HCT116 (cell line): ENCODE data around the gene NEUROD2. TPM values are rescaled to one million over a fixed set of nuclear protein-coding genes. Genes with fewer than 3 reads are reported as not detected.

Experiments used
- ATAC-seq: fragments of 200-7000 bp; cut with Tn5 transposase; 2 replicates; pipeline ENCODE4 v1.9.1; 2020; ENCODE audit warnings: mild to moderate bottlenecking, moderate library complexity
- BruUV-seq: library from RNA; stranded (reverse); fragments of 400-500 nt; replicated peaks from 2 replicates; lab custom pipeline; 2021; lab: Mats Ljungman, UMichigan
- CTCF ChIA-PET: fragments of 300-600 bp; sonication (Branson Sonifier 250); formaldehyde crosslinking; loops from one replicate; lab custom pipeline; 2021; ENCODE audit warnings: antibody characterized with exemption; lab: Charles Lee
- POLR2A ChIA-PET: fragments of 300-600, 350-600 bp; sonication (Branson Sonifier 250); formaldehyde crosslinking; loops from one replicate; lab custom pipeline; 2021; ENCODE audit warnings: antibody characterized with exemption; lab: Charles Lee
- RAD21 ChIA-PET, 2 experiments: fragments of 300-600 bp; sonication (Branson Sonifier 250); formaldehyde crosslinking; loops; one replicate each; lab custom pipeline; 2023; ENCODE audit warnings: low total read pairs in 2 of 2; ENCODE audit not compliant: uncharacterized antibody in 2 of 2, unreplicated experiment in 2 of 2, low non-redundant PET in 1 of 2; lab: Charles Lee
- DNase-seq: peaks from one replicate; pipeline ENCODE4 v3.0.0-alpha.2; 2010; ENCODE audit warnings: low read depth, low spot score
- H2AFZ ChIP-seq: fragments of 200-600 bp; shearing (Covaris generic), sonication (generic); 2 replicates; pipeline ENCODE4 v1.6.1; 2017; ENCODE audit warnings: low read depth, mixed run types, mixed read lengths, antibody characterized with exemption, low read length; ENCODE audit not compliant: poor library complexity, severe bottlenecking
- H3K27ac ChIP-seq: 2 replicates; pipeline ENCODE4 v1.5.1; 2012; ENCODE audit warnings: low read depth, low read length
- H3K27me3 ChIP-seq: fragments of 200-600 bp; sonication (generic); 2 replicates; pipeline ENCODE4 v1.6.1; 2016; ENCODE audit warnings: mixed run types, low read length, mixed read lengths; ENCODE audit not compliant: insufficient read depth
- H3K36me3 ChIP-seq, 2 experiments: fragments of 200-500 bp in 1 of 2; fragments of 200-600 bp in 1 of 2; sonication (Bioruptor generic) in 1 of 2; sonication (generic) in 1 of 2; 2 replicates each; pipeline versions ENCODE4 v1.5.1 to v1.6.1; 2014 to 2016; ENCODE audit warnings: low read length in 2 of 2, inconsistent platforms in 1 of 2, mixed read lengths in 1 of 2, mixed run types in 1 of 2; ENCODE audit not compliant: insufficient read depth in 2 of 2, control insufficient read depth in 1 of 2
- H3K4me1 ChIP-seq, 2 experiments: fragments of 200-600 bp in 1 of 2; sonication (generic) in 1 of 2; 2 replicates each; pipeline versions ENCODE4 v1.5.1 to v1.6.1; 2012 to 2017; ENCODE audit warnings: low read length in 2 of 2, inconsistent platforms in 1 of 2, mild to moderate bottlenecking in 1 of 2, mixed read lengths in 1 of 2, mixed run types in 1 of 2, moderate library complexity in 1 of 2; ENCODE audit not compliant: insufficient read depth in 2 of 2, control insufficient read depth in 1 of 2
- H3K4me2 ChIP-seq: fragments of 200-600 bp; sonication (generic); 2 replicates; pipeline ENCODE4 v1.6.1; 2017; ENCODE audit warnings: mixed run types, low read length, mixed read lengths
- H3K4me3 ChIP-seq, 2 experiments: fragments of 200-600 bp in 1 of 2; sonication (generic) in 1 of 2; replicated peaks in 1 of 2; 2 replicates each; pipeline ENCODE4 v1.5.1; 2011 to 2016; ENCODE audit warnings: low read length in 2 of 2, control low read depth in 1 of 2, low read depth in 1 of 2, mild to moderate bottlenecking in 1 of 2, mixed read lengths in 1 of 2, mixed run types in 1 of 2
- H3K79me2 ChIP-seq: fragments of 200-600 bp; sonication (generic); 2 replicates; pipeline ENCODE4 v1.6.1; 2017; ENCODE audit warnings: mild to moderate bottlenecking, mixed run types, low read length, moderate library complexity, mixed read lengths; ENCODE audit not compliant: insufficient read depth
- H3K9ac ChIP-seq: fragments of 200-600 bp; sonication (generic); 2 replicates; pipeline ENCODE4 v1.6.1; 2016; ENCODE audit warnings: low read length, mixed read lengths
- H3K9me2 ChIP-seq: fragments of 200-600 bp; sonication (generic), shearing (Covaris generic); 2 replicates; pipeline ENCODE4 v1.6.1; 2017; ENCODE audit warnings: mixed run types, mild to moderate bottlenecking, moderate library complexity; ENCODE audit not compliant: insufficient read depth
- H3K9me3 ChIP-seq, 2 experiments: fragments of 200-500 bp in 1 of 2; fragments of 200-600 bp in 1 of 2; sonication (Bioruptor generic) in 1 of 2; sonication (generic) in 1 of 2; 2 replicates each; pipeline ENCODE4 v1.6.1; 2014 to 2017; ENCODE audit warnings: low read length in 2 of 2, mixed read lengths in 2 of 2, inconsistent platforms in 1 of 2, low read depth in 1 of 2, mild to moderate bottlenecking in 1 of 2, mixed run types in 1 of 2, moderate library complexity in 1 of 2; ENCODE audit not compliant: control insufficient read depth in 1 of 2, insufficient read depth in 1 of 2
- H4K20me1 ChIP-seq: fragments of 200-600 bp; sonication (generic), shearing (Covaris generic); 2 replicates; pipeline ENCODE4 v1.6.1; 2017; ENCODE audit warnings: mixed run types, mild to moderate bottlenecking, moderate library complexity; ENCODE audit not compliant: insufficient read depth
- CEBPB ChIP-seq: IDR thresholded peaks from 2 replicates; pipeline ENCODE4 v1.6.1; 2012; ENCODE audit warnings: low read depth
- CTCF ChIP-seq, 3 experiments: fragments of 200-600 bp in 1 of 3; sonication (generic) in 1 of 3; IDR thresholded peaks in 2 of 3; conservative IDR thresholded peaks in 1 of 3; 2 replicates each; pipeline ENCODE4 v1.5.1; 2012 to 2017; ENCODE audit warnings: low read depth in 2 of 3, low read length in 2 of 3, antibody characterized with exemption in 1 of 3, borderline replicate concordance in 1 of 3, control low read depth in 1 of 3, mild to moderate bottlenecking in 1 of 3, mixed read lengths in 1 of 3, mixed run types in 1 of 3, moderate library complexity in 1 of 3; ENCODE audit not compliant: insufficient read depth in 1 of 3
- EGR1 ChIP-seq: IDR thresholded peaks from 2 replicates; pipeline ENCODE4 v1.6.1; 2012; ENCODE audit warnings: low read depth
- EZH2 ChIP-seq: fragments of 200-600 bp; sonication (generic); IDR thresholded peaks from 2 replicates; pipeline ENCODE4 v1.6.1; 2017; ENCODE audit warnings: antibody characterized with exemption, mixed run types
- EZH2phosphoT487 ChIP-seq: fragments of 200-600 bp; IDR thresholded peaks from 2 replicates; pipeline ENCODE4 v1.6.1; 2018; ENCODE audit warnings: antibody characterized with exemption, borderline replicate concordance
- FOSL1 ChIP-seq: IDR thresholded peaks from 2 replicates; pipeline ENCODE4 v1.6.1; 2012; ENCODE audit warnings: low read depth
- POLR2A ChIP-seq: IDR thresholded peaks from 2 replicates; pipeline ENCODE4 v1.7.0; 2011; ENCODE audit warnings: borderline replicate concordance; ENCODE audit not compliant: insufficient read depth, insufficient read length; ENCODE audit errors: extremely low read depth
- RAD21 ChIP-seq: IDR thresholded peaks from 2 replicates; pipeline ENCODE4 v1.6.1; 2012; ENCODE audit warnings: low read depth, mild to moderate bottlenecking
- REST ChIP-seq: IDR thresholded peaks from 2 replicates; pipeline ENCODE4 v1.6.1; 2012; ENCODE audit warnings: low read depth
- SP1 ChIP-seq: IDR thresholded peaks from 2 replicates; pipeline ENCODE4 v1.6.1; 2012; ENCODE audit warnings: low read depth
- SRF ChIP-seq: IDR thresholded peaks from 2 replicates; pipeline ENCODE4 v1.6.1; 2012; ENCODE audit warnings: low read depth
- ZFX ChIP-seq: fragments of 450-650 bp; IDR thresholded peaks from 2 replicates; pipeline ENCODE4 v1.6.1; 2017
- intact Hi-C: fragments of 100-400 bp; cut with micrococcal nuclease; formaldehyde crosslinking; loops from 2 replicates; pipeline ENCODE4 v1.10.0; 2022
- total RNA-seq: library from RNA; stranded (reverse); gene quantifications from one replicate; pipeline ENCODE4 v1.2.1, GENCODE V29; 2021; ENCODE audit not compliant: unreplicated experiment

The NEUROD2 gene
- total RNA-seq, 1 experiment from 2014 or later, result not detected

- Histone ChIP-seq H3K27me3 (no peaks in the 10 kb centered on the region), H3K27ac (no peak overlapping the region), H3K79me2 (no peaks in the 10 kb centered on the region), H3K9ac (no peak overlapping the region), H3K4me3 (no peak overlapping the region), H2AFZ (no peak overlapping the region), H3K9me3 (no peaks in the 10 kb centered on the region), H4K20me1 (no peaks in the 10 kb centered on the region), H3K4me2 (no peak overlapping the region), H3K4me1 (peaks cover 4% of the 10 kb centered on the region in 2 experiments; a peak in 2 of 4 replicates), H3K9me2 (no peaks in the 10 kb centered on the region), H3K36me3 (no peaks in the 10 kb centered on the region)
- BruUV-seq, result no TSS peak
- ChIA-PET RAD21 (no interaction called here), CTCF (no interaction called here), POLR2A (no interaction called here)
- ATAC-seq (no peak), DNase-seq (no peak)
- intact Hi-C loops, result no loop called here
- no peak for TF ChIP-seq CEBPB
- no peak for TF ChIP-seq FOSL1
- no peak for TF ChIP-seq REST
- no peak for TF ChIP-seq POLR2A
- TF ChIP-seq CTCF (IDR thresholded peaks at IDR 0.05 in 2 of 3, conservative IDR thresholded peaks at IDR 0.05 in 1 of 3; ENCODE audit: borderline replicate concordance in 1 of 3, insufficient read depth in 1 of 3, low read depth in 2 of 3, low read length in 2 of 3), result no peak
- no peak for TF ChIP-seq SRF
- no peak for TF ChIP-seq SP1
- no peak for TF ChIP-seq RAD21
- TF ChIP-seq ZFX, result no peak
- no peak for TF ChIP-seq EZH2
- TF ChIP-seq EZH2phosphoT487, result no peak
- no peak for TF ChIP-seq EGR1
Measured at GRCh38 chr17:39579318-39580081, 28.2 kb downstream of the NEUROD2 start.
